GM10266 (cell line): Measurements from ENCODE around the gene GAA.

Experiments
- DNase-seq: peaks from one replicate; pipeline ENCODE4 v3.0.0; 2012; ENCODE audit errors: extremely low spot score
- CTCF ChIP-seq: IDR thresholded peaks from 2 replicates; pipeline ENCODE4 v1.5.1; 2012; ENCODE audit warnings: mild to moderate bottlenecking, low read depth; ENCODE audit not compliant: control insufficient read depth, insufficient read depth; ENCODE audit errors: missing control alignments

GAA gene

GRCh38 chr17:80137131-80137530, 35.8 kb downstream of the GAA start:
- TF ChIP-seq CTCF: no peak
- no peak for DNase-seq

GRCh38 chr17:80138856-80139426, 37.6 kb downstream of the GAA start:
- DNase-seq: no peak
- TF ChIP-seq CTCF: no peak

DNA sequence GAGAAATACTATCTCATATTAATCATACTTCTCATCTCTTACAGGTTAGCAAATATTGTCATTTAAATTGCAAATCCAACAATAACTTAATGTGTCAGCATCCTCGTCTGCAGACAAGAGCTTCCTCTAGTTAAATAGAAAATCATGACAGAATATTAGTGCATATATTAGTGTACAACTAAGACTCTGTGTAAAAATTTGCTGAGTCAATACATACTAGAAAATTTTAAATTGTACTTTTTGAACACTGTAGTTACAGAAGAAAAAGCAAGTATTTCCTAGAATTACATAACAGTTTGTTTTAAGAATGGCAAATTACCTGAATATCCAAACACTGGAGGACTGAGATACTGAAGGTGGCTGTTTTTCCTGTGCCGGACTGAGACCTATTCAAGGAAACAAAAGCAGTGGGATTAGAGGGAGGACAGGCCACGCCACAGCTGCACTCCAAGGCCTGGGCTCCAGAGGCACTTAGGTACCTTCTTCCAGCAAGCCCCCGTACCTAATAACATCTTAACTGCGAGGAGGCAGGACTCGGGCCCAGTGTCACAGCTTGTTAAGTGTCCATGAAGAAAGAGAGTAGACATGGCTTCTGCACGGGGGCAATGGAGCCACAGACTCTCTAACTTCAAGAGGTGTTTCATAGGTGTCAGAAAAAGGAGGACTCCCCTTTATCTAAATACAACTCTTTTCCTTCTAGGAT, 40.2 kb downstream of the GAA start:
- TF ChIP-seq CTCF: no peak
- DNase-seq: no peak

DNA sequence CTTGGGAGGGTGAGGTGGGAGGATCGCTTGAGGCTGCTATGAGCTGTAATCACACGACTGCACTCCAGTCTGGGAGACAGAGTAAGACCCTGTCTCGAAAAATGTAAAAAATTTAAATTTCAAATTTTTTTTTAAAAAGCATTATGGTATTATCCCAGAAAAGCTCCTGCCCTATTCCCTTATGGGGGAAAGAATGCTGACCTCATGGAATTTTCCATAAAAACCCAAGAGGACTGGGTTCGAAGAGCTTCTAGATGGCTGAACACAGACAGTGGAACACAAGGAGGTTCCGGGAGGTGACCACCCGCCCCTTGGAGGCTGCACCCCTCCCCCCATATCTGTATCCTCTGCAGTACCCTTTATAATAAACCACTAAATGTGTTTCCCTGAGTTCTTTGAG, 41.5 kb downstream of the GAA start:
- DNase-seq: no peak
- TF ChIP-seq CTCF: no peak

DNA sequence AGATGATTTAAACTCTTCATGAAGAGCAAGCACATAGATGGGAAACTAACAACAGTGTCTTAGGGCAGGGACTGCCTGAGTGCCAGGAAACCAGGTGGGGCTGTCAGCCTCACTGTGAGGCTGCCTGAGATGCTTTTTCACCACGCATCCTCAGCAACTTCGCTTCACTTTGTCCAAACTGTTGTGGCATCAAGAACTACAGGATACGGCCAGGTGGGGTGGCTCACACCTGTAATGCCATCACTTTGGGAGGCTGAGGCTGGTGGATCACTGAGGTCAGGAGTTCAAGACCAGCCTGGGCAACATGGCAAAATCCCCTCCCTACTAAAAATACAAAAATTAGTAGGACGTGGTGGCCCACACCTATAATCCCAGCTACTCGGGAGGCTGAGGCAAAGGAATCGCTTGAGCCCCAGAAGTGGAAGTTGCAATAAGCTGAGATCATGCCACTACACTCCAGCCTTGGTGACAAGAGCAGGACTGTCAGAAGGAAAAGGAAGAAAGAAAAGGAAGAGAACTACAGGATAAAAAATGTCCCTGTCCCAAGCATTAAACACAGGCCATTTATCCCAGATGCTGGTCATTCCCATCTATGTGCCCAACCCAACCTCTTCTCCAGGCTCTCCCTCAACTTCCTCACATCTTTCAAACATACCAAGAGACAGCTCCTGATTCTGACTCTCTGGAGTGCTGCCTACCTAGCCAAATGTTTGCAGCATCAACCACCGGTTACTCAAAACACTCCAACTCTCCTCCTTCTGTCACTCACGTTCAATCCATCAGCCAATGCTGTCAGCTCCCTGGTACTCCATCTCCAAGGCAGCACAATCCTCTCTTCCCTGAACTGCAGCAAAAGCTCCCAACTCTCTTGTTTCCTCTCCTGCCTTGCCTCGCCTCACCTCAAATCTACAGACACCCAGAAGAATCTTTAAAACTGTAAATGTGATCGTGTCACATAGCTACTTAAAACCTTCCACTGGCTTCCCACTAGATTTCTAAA, 44.0 kb downstream of the GAA start:
- DNase-seq: no peak
- TF ChIP-seq CTCF: no peak

DNA sequence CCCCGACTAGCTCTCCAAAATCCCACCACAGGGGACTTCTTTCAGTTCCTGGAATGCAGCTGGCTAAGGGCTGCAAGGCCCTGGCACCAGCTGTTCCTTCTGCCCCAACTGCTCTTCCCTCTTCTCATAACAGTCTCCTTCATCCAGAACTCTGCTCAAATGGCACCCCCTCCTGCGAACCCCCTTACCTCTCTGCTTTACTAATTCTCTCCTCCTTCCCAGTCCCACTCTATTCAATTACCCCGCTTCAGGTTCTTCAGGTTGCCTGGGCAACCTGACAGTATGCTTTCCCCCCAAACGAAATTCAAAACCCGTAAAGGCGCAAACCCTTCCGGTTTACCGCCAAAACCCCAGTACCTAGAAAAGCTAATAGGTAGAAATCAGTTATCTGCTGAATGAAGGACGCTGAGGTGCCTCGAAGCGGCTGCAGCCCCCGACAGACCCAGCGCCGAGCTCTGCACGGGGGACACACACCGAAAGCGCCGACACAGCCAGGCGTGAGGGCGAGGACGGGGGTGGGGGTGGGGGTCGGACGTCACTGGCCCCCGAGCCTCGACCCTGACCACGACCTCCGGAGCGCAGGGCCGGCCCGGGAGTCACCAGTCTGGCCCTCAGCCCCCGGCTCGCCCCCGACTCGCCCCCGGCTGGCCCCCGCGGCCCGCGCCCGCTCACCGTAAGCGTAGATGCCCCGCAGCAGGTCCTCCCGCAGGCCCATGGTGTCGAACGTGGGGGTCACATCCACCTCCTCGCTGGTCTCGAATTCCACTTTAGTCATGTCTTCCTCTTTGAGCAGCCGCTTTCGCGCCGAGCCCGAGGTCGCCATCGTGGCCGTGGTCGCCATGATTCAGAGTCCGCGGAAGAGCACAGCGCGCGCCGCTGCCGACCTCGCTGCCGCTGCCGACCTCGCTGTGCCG, 45.0 kb downstream of the GAA start:
- no peak for TF ChIP-seq CTCF
- peak; percentile 56 for DNase-seq
